Upper lobe of left lung (tissue), 4 donors: ENCODE measurements around the gene CYP4B1.

Experiments used
- CTCF ChIP-seq, 6 experiments: fragments of 450-650 bp in 4 of 6; fragments of 200-600 bp in 2 of 6; sonication (generic) in 2 of 6; IDR thresholded peaks; one replicate each; pipeline ENCODE4 v1.5.1; 2016 to 2019; ENCODE audit warnings: antibody characterized with exemption in 6 of 6
- POLR2A ChIP-seq, 4 donors: fragments of 450-650 bp; IDR thresholded peaks; one replicate each; pipeline ENCODE4 v1.5.1; 2016 to 2017; ENCODE audit warnings: antibody characterized with exemption in 4 of 4, mild to moderate bottlenecking in 2 of 4

GRCh38 chr1:46820560-46821060 is 21.8 kb downstream of the CYP4B1 start:
- TF ChIP-seq POLR2A (IDR thresholded peaks at IDR 0.05) (no peak), CTCF (IDR thresholded peaks at IDR 0.05) (no peak)
